Activated T-helper 1 cell treated with anti-CD3 and anti-CD28 coated beads, Interleukin-2, amount 50 U/mL, for 16 hours (primary cell): ENCODE measurements around the gene ATG4C.
A peak's percentile ranks its signal among the peaks of the same experiment; 100 is the strongest.
"Not testable (repeated sequence)": the region's sequence is repeated elsewhere in the genome, so short reads cannot be mapped to it uniquely, and the experiment has no call there.

ENCODE experiments used
- DNase-seq, 2 donors: peaks; one replicate each; pipeline ENCODE4 v3.0.0-alpha.2; 2020; ENCODE audit warnings: low read depth in 1 of 2, low spot score in 1 of 2

The ATG4C gene

GRCh38 chr1:62783736-62784508 is at the start of gene ATG4C:
Gene ATG4C (plus strand): TSS chr1:62784132. CDS start chr1:62803787, 19,655 bp downstream.
- DNase-seq, result peak; percentile 78 to 86

GRCh38 chr1:62735491-62736171 is 48.3 kb upstream of the ATG4C start:
- DNase-seq, result no peak

GRCh38 chr1:62740701-62741100 is 43.2 kb upstream of the ATG4C start:
- not testable (repeated sequence) for DNase-seq

- DNase-seq, result no peak
Observed at GRCh38 chr1:62744611-62745577, 39.0 kb upstream of the ATG4C start.

- no peak for DNase-seq
Observed at GRCh38 chr1:62746086-62746808, 37.7 kb upstream of the ATG4C start.

- no peak for DNase-seq
Observed at GRCh38 chr1:62746809-62747138, 37.2 kb upstream of the ATG4C start.

- no peak for DNase-seq
Observed at GRCh38 chr1:62753031-62753965, 30.6 kb upstream of the ATG4C start.

GRCh38 chr1:62754938-62755337 is 29.0 kb upstream of the ATG4C start:
- DNase-seq, result not testable (repeated sequence)

GRCh38 chr1:62756255-62756884 is 27.6 kb upstream of the ATG4C start:
- not testable (repeated sequence) for DNase-seq

- DNase-seq, result not testable (repeated sequence)
Observed at GRCh38 chr1:62759232-62759875, 24.6 kb upstream of the ATG4C start.

GRCh38 chr1:62760021-62760782 is 23.7 kb upstream of the ATG4C start:
- not testable (repeated sequence) for DNase-seq

GRCh38 chr1:62761223-62761870 is 22.6 kb upstream of the ATG4C start:
- not testable (repeated sequence) for DNase-seq

- not testable (repeated sequence) for DNase-seq
Observed at GRCh38 chr1:62762027-62762426, 21.9 kb upstream of the ATG4C start.

GRCh38 chr1:62765981-62766380 is 18.0 kb upstream of the ATG4C start:
- no peak for DNase-seq

GRCh38 chr1:62768551-62768950 is 15.4 kb upstream of the ATG4C start:
- not testable (repeated sequence) for DNase-seq

- no peak for DNase-seq
Observed at GRCh38 chr1:62772607-62773295, 11.2 kb upstream of the ATG4C start.

- no peak for DNase-seq
Observed at GRCh38 chr1:62774006-62774405, 9.9 kb upstream of the ATG4C start.
